Activated CD8-positive, alpha-beta memory T cell treated with anti-CD3 and anti-CD28 coated beads, Interleukin-2, amount 50 U/mL, for 1 hour (primary cell): ENCODE results near the gene ZNF135.

ENCODE experiments used
- DNase-seq: peaks from one replicate; pipeline ENCODE4 v3.0.0-alpha.2; 2020; ENCODE audit errors: extremely low read depth

Gene ZNF135

DNA sequence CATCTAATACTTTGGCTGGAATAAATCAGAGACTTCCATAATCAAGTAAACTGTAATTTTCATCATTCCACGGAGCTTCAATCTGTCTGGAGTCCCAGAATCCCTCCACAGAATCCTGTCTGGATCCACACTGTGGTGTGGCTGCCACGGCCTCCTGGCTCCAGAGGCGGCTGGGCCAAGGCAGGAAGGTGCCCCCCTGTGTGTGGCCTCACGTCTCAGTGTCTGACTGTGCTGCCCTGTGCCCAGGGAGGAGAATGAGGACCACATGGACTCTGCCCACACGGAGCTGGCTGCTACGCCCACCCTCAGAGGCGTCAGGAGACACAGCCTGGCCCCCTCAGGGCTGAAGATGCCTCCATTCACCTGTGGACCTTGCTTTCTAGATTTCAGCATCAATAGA lies 12.2 kb upstream of the ZNF135 start:
- DNase-seq: no peak

DNA sequence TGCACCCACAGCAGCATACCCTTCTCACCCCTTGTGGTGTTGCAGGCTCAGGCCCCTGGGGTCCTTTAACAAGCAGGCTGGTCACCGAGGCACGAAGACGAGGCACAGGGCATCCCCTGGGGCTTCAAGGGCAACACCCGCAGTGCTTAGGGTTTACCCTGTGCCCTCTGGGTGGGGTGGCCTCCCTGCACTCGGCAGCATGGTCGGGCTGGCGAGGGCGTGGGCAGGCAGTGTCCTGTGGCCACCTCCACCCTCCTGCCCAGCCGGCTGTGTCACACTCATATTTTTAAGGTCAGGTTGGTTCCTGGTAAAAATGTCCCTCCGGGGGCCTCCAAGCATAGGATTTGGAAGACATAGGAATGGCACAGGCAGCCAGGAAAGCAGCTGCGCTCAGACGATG lies 11.4 kb upstream of the ZNF135 start:
- no peak for DNase-seq

DNA sequence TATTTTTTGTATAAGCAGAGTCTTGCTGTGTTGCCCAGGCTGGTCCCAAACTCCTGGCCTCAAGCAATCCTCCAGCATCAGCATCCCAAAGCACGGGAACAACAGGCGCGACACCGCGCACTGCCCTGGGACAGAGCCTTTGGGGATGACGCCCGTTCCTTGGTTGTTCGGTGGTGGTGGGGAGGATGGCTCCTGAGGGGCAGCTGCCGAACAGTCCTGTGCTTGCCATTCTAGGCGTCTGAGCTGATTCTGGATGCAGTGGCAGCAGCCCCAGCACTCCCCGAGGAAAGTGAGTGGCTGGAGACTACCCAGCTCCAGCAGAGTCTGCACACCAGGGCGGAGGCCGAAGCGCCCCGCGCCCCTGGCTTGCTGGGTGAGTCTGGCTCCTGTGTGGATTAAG lies 6.8 kb upstream of the ZNF135 start:
- no peak for DNase-seq

DNA sequence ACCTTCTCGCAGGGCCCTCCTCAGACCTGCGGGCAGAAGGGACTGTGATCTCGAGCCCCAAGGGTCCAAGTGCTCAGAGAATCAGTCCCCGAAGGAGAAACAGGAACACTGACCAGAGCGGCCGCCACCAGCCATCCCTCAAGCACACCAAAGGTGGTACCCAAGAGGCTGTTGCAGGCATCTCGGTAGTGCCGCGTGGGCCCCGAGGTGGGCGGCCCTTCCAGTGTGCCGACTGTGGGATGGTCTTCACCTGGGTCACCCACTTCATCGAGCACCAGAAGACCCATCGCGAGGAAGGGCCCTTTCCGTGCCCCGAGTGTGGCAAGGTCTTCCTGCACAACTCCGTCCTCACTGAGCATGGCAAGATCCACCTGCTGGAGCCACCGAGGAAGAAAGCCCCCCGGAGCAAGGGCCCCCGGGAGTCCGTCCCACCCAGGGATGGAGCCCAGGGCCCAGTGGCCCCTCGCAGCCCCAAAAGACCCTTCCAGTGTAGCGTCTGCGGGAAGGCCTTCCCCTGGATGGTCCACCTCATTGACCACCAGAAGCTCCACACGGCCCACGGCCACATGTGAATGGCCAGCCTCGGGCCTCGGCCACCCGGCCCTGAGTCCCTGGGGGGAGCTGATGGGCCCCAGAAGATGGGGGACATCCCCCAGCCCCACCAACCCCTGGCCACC lies 5.5 kb upstream of the ZNF135 start:
- no peak for DNase-seq

DNA sequence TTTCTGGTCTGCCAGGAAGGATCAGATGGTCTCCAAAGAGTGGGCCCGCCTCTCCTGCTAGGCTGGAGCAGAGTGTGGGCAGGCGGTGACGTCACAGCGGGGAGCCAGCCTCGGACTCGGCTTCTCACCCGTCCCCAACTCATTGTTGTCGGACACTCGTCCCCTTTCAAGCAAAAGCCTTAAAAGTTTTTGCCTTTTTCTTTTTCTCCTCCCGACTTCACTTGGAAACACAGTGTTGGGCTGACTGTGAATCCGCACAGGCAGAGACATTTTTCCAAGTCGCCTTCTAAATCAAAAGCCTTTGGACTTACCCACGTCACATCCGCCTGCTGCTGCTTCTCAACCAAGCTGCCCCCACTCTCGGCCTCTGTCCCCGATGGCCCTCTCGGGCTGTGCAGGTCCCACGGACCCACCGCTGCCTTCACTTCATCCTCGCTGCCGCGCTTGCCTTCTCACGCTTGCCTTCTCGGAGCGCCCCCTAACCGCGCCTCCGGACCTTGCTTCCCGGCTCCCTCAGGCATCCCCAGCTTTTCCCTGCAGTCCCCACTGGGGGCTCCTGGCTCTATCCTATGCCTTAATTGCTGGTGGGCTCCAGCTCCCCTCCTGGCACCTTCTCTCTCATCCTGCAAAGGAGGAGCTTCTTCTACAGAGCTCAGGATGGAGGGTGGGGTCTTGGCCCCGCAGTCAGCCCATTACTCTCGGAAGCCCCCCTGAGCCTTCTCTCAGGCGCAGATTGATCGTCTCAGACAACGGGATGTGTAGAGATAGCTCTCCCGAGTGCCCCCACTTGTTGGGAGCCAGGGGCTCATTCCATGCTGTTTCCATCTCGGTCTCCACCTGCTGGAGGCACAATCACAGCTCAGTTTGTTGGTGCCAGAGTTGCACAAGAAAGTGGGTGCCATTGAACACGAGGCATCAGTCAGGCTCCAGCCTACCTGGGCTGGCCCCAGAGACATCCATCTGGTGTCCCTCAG lies 3.9 kb upstream of the ZNF135 start:
- no peak for DNase-seq

DNA sequence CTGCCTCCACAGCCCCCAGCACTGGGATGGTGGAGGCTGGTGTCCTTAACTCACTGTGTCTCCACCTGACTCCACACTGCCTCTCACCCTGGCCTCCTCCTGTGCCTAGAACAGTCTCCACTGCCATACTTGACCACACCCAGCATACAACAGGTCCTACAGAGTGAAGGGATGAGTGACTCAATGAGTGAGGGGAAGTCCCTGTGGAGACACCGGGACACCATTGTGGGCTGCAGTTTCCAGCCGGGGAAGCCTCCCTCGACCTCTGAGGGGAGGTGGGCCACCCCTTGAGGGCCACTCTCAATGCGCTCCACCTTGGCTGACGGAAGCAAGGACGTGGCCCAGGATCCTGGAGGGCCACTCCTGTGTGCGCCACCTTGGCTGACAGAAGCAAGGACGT lies 2.8 kb upstream of the ZNF135 start:
- no peak for DNase-seq

DNA sequence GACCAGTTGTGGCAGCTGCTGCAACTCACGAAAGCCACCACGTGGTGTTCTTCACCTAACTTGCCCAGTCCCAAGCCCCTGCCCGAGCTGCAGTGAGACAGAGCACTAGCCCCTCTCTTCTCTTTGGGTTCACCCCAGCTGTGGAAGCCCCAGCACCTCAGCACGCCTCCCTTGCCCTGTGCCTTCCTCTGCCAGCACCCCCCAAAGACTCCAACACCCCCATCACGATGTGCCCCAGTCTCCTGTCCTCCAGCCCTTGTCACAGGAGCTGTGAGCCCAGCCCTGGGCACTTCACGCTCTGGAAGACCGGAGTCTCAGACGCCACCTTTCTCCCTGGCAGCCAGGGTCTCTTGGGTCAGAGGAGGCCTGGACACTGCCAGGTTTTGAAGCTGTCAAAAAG lies 2.2 kb upstream of the ZNF135 start:
- DNase-seq: no peak

DNA sequence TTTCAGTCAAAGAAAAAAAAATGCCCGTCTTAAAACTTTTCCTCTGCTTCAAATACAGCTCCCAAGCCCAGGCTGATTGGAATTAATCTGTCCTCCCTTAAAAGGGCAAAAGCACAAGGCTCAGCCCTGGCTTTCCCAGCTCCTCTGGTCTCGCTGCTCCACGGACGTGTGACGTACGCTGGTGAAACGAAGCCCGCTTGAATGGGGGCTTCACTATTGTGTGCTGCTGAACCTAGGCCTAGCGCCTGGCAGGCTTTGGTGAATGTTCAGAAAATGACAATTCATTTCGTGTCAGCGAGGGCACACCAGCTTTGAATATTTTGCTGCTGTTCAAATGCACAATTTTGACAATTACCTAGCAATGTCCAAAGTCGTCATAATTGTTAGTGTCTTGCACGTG lies 615 bp upstream of the ZNF135 start:
- no peak for DNase-seq

DNA sequence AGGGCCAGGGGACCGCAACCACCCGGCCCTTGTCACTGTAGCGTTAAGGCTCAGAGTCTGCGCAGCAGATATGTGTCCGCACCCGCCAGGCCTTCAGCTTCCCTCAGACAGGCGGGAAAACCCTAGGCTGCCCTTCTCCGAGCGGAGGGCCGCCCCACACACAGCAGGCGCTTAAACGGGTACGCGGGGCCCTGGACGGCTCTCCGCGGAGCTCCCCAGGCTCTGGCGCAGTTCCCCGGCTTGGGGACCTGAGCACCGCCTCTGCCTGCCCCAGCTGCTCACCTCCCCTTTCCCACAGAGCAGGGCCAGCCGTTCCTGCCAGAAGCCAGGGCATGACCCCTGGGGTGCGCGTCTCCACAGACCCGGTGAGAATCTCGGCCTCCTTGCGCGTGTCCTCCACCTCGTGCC lies 593 bp downstream of the ZNF135 start:
- DNase-seq: no peak

DNA sequence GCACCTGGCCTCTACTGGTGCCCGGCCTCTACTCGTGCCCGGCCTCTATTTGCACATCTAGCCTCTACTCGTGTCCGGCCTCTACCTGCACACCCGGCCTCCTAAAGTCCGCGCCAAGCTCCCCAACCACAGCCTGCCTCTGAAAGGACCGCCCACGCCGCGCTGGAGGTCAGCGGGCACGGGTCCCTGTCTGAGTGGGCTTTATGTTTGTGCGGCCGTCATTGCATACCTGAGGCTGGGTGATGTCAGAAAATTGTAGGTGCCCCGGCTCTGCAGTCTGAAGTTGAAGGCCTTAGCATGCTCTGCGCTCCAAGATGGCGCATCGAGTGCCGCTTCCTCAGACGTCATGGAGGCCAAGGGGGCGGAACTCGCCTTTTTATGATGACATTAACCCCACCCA lies 1.1 kb downstream of the ZNF135 start:
- DNase-seq: no peak

DNA sequence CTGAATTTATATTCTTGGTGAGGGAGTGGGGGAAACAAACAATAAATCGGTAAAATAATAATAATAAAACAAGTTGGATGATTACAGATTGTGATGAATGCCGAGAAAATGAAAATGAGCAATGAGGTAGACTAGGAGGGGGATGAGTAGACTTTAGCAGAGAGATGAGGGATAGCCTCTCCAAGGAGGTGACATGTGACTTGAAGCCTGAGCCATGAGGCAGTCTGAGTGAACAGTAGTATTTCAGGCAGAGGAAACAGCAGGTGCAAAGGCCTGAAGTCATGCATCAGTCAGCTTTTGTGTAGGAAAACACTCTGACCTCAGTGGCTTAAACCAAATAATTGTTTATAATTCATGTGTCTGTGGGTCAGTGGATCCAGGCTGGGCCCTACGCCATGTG lies 4.6 kb downstream of the ZNF135 start:
- no peak for DNase-seq

DNA sequence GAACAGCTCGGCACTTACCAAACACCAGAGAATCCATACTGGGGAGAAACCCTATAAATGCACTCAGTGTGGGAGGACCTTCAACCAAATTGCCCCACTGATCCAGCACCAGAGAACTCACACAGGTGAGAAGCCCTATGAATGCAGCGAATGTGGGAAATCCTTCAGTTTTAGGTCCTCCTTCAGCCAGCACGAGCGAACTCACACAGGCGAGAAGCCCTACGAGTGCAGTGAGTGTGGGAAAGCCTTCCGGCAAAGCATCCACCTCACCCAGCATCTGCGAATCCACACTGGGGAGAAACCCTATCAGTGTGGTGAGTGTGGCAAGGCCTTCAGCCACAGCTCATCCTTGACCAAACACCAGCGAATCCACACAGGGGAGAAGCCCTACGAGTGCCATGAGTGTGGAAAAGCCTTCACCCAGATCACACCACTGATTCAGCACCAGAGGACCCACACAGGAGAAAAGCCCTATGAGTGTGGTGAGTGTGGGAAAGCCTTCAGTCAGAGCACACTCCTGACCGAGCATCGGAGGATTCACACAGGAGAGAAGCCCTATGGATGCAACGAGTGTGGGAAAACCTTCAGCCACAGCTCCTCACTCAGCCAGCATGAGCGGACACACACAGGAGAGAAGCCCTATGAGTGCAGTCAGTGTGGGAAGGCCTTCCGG lies 8.3 kb downstream of the ZNF135 start:
- DNase-seq: no peak

DNA sequence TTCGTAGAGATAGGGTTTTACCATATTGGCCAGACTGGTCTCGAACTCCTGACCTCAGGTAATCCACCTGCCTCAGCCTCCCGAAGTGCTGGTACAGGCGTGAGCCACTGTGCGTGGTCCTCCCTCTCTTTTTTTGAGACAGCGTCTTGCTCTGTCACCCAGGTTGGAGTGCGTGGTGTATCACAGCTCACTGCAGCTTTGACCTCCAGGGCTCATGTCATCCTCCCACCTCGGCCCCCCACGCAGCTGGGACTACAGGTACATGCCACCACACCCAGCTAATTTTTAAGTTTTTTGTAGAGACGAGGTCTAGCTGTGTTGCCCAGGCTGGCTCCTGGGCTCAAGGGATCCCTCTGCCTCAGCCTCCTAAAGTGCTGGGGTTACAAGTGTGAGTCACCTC lies 20.7 kb downstream of the ZNF135 start:
- no peak for DNase-seq

DNA sequence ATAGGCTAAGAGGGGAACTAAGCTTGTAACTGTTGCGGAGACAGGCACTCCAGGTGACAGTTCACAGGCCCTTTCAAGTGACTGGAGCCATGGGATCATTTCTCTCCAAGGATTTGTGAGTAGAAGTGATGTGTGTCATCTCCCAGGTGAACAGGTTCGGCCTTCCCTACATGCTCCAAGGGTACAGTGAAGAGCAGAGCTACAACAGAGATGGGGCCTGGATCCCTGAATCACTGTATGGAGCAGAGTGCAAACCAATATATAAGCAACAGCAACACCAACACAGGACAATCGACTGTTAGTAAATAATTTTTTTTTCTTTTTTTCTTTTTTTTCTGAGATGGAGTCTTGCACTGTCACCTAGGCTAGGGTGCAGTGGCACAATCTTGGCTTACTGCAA lies 23.9 kb downstream of the ZNF135 start:
- DNase-seq: no peak

DNA sequence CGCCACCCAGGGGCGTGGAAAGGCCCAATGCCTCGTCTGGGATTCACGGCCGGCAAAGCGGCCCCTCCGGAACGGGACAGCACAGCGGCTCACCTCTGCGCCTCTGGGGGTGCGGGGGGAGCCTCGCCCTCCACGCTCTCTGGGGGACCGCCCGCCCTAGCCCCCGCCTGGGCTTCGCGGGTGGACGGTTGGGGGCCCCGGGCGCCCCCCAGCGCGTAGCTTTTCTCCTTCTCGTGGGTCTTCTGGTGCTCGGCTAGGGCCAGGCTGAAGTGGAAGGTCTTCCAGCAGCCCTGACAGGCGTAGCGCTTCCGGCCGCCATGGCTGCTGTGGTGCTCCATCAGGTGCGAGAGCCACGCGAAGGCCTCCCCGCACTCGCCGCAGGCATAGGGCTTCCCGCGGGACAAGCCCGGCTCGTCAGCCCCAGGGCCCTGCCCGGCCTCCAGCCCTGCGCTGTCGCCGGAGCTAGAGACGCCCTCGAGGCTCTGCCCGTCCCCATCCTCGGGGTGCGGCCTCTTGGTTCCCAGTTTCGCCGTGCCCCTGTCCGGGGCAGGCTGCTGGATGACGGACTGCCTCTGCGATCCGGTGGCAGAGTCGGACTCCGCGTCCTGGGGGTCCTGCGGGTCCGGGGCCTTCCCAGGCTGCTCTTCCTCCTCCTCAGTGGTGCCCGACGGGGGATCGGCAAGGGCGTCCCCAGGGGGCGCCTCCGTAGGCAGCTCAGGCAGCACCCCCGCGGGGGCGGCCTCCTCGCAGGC lies 25.7 kb downstream of the ZNF135 start:
- no peak for DNase-seq

DNA sequence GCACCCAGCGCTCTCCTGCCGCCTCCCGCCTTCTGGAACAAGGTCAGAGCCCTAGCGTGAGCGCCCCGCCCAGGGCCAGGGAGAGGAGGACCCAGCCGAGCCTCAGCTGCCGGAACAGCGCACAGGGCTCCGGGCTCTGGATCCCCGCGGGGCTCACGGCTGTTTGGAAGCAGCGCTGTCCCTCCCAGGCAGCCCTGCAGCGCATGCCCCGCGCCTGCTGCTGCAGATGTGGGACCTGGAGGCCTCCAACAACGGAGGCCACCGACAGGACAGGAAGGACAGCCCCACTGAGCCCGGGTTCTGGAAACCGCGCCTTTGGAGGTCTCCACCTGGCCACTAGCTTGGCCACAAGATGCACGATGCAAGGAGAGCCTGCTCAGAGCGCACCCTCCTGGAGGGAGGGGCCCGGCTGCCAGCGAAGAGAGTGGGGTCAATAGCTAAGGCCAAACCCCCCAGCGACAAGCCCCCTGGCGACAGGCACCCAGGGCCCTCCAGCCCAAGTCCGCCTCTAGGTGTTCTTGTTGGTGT lies 26.3 kb downstream of the ZNF135 start:
- no peak for DNase-seq

DNA sequence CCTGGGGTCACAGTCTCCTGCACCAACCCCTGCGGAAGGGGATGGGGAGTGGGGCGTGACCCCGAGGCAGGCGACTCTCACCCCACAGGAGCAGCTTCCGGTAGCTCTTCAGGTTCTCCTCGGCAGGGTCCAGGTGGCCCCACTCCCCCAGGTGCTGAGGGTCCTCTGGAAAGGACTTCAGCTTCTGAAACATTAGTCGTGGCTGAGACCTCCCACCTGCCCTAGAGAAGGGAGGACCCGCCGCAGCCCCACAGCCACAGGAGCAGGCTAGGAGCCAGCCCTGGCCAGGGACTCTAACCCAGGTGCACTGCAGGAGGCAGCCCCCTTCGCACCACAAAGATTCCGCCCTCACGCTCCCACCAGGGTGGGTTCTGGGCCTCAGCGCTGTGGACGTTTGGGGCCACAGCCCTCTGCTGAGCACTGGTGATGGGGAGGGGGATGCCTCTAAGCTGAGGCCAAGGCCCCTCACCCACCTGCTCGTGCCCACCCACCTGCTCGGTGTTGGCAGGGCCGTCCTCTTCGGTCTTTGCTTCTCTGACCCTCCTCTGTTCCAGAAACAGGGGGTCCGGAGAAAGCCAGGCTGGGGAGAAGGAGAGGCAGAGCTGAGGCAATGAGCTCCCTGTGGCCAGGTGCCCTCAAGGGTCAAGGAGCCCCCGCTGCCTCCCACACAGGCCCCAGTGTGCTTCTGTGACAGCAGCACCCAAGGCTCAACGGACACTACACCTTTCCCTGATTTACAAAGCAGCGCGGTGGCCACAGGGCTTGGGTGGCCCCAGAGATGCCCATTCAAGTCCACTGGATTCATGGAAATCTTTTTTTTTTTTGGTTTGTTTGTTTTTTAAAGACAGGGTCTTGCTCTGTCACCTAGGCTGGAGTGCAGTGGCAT lies 28.0 kb downstream of the ZNF135 start:
- no peak for DNase-seq

DNA sequence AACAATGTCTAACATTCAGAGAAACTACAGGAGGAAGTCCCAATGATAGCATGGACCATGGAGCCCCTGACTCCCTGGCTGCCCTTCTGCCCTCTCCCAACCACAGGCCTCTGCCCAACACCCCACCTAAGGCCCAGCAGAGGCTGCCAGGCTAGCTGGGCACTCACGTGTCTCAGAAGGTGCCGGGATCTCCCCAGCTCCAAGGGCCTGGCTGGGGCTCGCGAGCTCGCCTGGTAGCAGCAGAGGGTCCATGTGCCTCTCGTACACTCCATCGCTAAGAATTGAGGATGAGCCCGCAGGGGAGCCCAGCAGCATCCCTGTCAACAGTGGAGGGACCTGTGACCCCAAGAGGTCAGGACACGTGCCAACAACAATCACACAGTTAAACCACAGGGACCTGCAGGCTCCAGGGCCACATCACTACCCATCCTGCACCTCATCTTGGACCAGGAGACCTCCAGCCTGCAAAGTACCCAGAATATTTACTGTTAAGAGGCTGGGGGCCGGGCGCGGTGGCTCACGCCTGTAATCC lies 29.5 kb downstream of the ZNF135 start:
- DNase-seq: no peak

DNA sequence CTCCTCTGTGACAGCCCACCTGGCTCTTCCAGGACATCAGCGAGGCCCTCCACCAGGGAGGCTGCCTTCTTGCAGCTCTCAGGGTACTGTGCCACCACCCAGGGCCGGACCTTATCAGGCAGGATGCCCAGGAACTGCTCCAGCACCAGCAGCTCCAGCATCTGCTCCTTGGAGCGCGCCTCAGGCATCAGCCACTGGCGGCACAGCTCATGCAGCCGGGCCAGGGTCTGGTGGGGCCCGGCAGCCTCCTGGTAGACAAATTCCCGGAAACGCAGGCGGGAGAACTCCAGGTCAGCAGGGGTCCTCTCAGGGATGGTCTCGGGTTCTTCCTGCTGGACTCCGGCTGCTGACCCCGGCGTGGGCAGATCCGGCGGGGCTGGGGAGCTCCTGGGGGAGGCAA lies 30.8 kb downstream of the ZNF135 start:
- DNase-seq: no peak

DNA sequence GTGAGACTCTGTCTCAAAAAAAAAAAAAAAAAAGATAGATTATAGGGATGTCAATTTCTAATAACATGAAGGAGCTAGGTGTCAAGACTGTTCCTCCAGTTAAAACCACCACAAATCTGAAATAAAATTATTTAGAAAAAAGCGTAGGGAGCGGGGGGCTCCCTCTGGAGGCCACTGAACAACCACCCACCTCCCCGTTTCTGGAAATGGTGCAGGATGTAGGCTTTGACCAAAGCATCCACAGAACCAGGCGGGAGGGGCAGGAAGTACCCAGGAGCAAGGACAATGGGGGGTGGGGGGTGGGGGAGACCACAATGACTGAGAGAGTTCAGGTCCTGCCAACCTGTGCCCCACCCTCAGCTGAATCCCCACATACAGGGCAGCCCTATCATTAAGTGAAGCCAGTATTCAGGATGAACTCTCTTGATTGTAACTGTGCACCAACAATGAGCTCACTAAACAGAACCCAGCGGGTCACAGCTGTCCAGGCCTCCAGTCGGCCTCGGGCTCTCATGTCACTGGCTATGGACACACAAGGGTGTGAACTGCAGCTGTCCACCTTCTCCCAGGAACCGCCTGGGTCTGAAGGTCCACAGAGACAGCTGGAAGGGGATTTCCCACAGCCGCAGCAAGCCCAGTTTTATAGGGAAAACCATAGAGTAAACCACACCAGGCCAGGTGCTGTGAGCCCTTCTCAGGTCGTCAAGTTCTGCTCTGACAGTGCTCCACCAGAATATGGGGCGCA lies 32.3 kb downstream of the ZNF135 start:
- DNase-seq: no peak
